Hematopoietic multipotent progenitor cell treated with erythropoietin and hydrocortisone succinate and interleukin-3 and kit ligand, for 15 days (in vitro differentiated cells): ENCODE results near the gene ITGB3BP.
"Not testable (repeated sequence)": the region's sequence is repeated elsewhere in the genome, so short reads cannot be mapped to it uniquely, and the experiment has no call there.

ENCODE experiments used
- DNase-seq: peaks from one replicate; pipeline ENCODE4 v3.0.0-alpha.2; 2015; ENCODE audit warnings: low spot score

Gene ITGB3BP, protein sequence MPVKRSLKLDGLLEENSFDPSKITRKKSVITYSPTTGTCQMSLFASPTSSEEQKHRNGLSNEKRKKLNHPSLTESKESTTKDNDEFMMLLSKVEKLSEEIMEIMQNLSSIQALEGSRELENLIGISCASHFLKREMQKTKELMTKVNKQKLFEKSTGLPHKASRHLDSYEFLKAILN

DNA sequence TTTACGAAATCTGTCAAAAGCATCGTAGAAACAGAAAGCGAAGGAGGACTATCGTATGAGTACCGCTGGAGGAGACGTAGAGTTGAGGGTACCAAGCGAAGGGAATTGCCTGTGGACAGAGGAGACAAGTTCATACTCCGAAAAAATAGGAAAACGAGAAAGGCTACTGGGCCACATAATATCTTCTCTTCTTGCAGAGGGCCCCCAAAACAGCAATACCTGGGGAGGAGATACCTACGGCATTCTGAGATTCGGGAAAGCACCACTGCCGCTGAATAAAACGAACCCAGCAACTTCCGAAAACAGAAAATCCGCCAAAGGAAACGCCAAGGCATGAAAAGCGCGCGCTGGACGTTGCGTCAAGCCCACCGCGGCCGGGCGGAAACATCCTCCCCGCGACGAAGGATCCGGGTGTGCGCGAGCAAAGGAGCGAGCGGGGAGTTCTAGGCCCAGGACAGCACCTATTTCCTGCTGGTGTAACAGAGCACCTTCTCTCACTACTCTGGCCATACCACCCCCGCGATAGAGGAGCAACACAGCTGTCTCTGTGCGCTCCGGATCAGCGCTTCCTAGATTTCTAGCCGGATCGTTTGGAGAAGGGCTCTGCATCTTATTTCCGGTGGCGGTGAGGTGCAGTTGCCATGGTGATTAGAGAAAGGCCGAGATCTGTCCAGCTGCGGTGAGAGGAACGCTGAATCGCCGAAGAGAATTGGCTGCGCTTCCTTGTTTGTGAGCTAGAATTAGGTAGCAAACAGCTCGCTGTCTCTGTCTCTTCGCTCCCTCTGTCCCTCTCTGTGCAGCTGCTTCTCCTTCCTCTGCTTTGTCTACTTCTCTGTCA lies at the start of gene ITGB3BP, which contains the start of gene EFCAB7:
Gene ITGB3BP (minus strand): TSS at position 335 of the 838 bp plus-strand sequence. CDS start 92 bp downstream, at position 243.
Gene EFCAB7 (plus strand): TSS at position 635 of the 838 bp plus-strand sequence. CDS start 2,048 bp downstream, outside the sequence.
- peak; percentile 80 for DNase-seq

DNA sequence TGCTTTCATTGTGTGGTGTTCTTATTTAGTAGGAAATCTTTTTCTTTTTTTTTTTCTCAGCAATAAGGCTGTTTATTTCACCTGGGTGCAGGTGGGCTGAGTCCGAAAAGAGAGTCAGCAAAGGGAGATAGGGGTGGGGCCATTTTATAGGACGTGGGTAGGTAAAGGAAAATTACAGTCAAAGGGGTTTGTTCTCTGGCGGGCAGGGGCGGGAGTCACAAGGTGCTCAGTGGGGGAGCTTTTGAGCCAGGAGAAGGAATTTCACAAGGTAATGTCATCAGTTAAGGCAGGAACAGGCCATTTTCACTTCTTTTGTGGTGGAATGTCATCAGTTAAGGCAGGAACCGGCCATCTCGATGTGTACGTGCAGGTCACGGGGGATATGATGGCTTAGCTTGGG lies 49.7 kb upstream of the ITGB3BP start:
- not testable (repeated sequence) for DNase-seq

DNA sequence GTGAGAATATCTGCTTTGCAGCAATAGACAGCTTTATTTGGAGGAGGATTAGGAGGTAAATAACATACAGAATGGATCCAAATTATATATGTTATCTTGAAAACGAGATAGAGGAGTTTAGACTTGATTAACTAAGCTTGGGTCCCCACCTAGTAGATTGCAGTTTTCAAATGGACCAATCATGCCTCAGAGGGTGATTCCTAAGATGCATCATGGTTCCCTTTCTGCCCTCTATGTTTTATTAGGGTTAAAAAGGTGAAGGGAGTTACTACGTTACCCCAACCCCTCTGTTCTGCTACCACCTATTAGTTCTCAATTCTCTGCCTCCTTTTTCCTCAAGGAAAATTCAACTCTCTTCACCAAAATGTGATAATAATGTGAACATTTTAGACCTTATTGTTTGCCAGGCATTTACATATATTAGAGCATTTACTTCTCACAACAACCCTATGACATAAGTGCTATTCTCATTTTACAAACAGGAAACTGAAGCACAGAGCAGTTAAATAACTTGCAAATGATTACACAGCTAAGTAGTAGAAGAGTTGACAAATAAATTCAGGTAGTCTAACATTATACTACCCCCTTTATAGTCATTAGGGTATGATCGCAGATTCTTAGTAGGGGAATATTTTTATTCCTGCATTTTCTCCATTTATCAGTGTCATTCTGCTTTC lies 46.8 kb upstream of the ITGB3BP start:
- no peak for DNase-seq

DNA sequence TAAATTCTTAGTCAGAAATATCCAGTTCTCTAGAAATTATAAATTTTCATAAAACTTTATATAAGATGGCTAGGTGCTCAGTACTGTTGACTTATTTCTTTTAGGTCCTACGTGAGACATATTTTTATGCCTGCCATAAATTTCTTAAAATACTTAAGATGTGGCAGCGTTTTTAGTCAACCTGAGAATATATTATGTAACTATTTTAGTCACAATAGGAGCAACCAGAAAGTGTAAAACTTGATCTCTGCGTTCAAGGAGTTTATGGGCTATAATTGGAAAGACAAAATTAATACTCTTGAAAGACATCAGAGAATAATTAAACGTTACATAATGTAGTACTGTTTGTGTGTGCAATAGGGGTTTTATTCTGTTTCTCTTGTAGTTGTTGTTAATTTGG lies 46.0 kb upstream of the ITGB3BP start:
- DNase-seq: no peak

DNA sequence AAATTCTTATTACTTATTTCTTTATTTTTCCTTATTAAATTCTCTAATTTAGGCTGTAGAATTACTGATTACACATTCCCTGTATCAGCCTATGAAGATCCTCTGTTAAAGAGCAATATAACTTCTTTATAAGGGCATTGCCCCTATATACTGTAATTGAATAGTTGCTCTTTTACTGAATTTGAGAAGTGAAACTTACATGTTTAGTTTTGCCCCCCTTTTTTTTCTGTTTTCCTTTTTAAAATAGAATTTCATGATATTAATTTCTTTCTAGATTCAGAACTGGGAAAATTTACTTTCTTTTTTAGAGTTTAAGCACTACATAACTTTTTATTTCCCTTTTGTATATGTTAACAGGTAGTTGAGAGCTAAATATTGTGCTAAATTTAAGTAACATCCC lies 40.7 kb upstream of the ITGB3BP start:
- DNase-seq: no peak

DNA sequence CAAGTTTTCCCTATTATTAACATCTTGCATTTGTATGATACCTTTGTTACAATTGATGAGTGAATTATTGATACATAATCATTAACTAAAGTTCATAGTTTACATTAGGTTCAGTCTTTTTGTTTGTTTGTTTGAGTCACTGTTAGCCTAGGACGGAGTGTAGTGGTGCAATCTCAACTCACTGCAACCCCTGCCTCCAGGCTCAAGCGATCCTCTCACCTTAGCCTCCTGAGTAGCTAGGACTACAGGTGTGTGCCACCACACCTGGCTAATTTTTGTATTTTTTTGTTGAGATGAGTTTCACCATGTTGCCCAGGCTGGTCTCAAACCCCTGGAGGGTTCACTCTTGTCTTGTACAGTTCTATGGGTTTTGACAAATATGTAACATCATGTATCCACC lies 36.3 kb upstream of the ITGB3BP start:
- no peak for DNase-seq

DNA sequence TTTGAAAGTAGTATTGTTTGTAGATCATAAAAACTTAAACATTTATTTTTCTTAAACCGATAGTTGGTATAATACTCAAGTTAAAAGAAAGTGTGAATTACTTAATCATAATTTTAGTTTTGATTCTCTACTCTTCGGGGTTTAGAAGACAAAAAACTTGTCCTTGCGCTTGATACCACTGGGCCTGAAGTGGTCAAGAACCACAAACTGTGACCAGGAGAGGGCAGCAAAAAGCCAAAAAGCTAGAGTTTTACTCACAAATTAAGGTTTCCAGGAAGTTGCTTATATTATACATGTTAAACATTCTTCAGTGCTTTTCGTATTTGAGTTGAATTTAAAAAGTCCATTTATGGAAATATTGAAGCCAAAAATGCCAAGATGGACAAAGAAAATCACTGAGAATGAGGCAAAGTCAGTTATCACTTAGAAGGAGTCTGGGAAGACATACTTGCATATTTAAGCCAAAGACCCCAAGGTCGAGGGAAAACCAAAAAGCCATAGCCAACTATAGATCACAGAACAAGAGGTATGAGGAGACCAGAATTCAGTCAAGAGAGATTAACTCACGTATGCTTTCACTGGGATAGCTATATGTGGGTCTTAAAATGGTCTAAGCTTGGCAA lies 34.5 kb upstream of the ITGB3BP start:
- DNase-seq: no peak

DNA sequence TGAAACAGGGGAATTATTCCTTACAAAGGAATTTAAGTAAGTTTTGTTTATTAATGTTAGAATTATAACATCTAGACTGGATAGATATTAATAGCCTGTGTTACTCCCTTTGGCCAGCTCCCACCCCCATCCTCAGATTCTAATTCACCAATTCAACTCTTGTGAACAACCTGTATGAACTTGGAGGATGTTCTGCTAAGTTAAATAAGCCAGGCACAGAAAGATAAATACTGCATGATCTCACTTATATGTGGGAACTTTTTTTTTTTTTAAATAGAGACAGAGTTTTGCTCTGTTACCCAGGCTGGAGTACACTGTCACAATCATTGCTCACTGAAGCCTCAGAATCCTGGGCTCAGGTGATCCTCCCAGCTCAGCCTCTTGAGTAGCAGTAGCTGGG lies 32.5 kb upstream of the ITGB3BP start:
- no peak for DNase-seq

DNA sequence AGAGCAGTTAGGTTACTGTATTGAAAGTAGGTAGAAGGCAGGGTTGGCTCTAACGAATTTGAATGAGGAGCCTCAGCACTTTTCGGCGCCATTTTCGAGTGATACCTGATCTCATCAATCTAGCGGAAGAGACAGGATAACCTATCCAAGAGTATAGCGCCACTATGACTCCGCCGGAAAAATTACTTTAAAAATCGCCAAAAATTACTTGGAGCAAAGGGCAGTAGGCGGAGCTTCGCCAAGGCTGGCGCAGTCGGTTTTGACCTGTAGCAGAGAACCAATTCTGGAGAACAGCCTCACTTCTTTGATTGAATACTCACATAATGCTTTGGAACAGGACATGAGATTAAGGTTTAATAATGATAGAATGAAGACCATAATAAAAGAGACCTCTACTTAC lies 25.9 kb upstream of the ITGB3BP start:
- DNase-seq: no peak

DNA sequence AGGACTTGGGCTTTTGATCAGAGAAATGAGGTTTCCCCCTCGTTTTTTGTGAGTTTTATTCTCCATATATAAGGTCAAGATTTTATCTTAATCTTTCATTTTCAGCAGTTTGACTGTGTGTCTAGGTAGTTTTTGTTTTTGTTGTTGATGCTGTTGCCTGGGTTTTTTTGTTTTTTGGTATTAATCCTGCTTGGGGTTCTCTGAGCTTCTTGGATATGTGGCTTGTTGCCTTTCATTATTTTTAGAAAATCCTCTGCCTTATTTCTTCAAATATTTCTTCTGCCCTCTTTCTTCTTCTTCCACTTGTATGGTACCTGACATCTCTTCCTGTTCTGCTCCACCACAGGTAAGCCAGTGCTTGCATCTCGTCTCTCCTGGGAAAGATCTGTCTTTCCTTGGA lies 25.3 kb upstream of the ITGB3BP start:
- DNase-seq: no peak

DNA sequence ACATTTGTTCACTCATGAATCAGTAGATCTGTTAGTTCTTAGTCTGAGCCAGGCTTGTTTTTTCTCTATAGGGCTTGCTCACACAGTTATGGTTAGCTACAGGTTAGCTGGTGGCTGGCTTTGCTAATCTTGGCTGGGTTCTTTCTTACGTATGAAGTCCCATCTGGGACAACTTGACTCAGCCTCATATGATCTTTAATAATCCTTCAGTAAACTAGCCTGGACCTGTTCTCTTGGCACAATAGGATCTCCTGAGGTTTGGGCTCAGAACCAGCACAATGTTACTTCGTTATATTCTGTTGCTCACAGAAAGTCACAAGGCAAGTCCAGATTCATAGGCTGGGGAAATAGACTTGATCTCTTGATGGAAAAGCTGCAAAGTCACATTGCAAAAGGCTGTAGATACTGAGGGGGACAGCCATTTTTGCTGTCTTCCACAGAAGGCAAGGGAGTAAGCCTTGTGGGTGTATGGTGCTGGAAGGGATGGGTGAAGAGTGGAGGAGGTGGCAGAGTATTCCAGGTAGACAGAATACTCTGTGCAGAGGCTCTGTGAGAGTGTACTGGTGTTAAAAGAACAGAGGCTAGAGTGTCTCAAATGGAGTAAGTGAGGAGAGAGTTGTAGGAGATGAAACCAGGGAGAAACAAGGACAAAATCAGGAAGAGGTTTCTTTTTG lies 24.7 kb upstream of the ITGB3BP start:
- no peak for DNase-seq

DNA sequence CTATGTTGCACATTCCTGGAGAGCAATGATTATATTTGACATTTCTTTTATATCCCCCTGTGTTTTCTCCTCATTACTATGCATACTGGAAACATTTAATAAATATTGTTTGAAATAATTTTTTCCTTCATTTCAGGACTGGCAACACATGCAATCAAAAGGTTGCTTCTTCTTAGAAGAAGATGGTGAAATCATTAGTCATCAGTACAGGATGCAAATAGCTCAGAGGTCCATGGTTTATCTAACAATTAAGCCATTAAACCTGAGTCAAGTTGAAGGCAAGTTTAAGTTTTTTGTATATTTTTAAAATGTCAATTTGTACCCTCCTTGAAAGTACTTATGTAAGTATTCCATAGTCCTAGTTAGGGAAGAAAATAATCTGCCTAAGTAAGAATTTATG lies 22.8 kb upstream of the ITGB3BP start:
- no peak for DNase-seq

DNA sequence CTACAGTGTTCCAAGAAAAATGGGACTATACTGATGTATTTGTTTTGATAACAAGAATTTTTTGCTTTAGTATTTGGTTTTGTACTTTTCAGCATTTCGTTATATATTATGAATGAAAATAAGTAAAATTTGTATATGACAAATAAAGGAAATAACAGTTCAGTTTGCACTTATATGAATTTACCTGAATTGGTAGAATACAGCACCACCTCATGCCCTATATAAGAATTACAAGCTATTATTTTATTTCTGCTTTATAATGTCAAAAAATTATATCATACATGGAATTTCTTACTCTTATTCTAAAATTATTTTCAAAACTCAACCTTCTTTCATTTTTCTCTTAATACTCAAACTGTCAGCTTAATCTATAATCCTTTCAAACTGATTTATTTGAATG lies 14.9 kb upstream of the ITGB3BP start:
- DNase-seq: peak; percentile 14

DNA sequence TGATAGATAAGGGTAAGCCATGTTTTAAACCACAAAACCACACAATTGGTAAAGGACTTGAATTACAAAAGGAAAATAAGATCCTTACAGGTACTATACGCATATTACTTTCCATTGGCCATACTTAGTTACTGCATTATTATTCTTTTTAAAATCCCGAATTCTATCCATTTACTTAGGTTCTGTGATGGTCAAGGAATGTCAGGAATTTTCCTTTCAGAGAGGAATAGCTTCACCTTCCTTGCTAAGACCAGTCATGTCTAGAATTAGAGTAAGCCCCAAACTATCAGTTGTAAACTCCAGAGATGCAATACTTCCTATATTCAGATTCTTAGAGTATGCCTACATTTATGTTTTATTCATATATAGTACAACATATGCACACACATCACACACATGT lies 14.0 kb upstream of the ITGB3BP start:
- no peak for DNase-seq

DNA sequence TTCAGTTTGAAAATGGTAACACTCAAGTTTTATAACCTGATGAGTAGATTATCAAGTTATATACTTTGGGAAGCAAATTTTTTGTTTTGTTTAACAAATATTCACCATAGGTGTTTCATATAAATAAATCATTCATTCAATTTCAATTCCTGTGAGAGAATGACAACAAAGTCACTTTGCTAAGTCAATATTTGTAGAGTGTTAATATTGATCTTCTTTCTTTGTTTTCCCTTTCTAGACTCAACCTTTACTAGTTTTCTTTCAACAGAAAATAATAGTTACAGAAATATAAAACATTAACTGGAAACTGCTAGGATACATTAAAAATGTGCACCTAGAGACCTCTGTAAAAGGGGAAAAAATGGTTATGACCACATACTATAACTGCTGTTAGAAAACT lies 11.4 kb upstream of the ITGB3BP start:
- no peak for DNase-seq

DNA sequence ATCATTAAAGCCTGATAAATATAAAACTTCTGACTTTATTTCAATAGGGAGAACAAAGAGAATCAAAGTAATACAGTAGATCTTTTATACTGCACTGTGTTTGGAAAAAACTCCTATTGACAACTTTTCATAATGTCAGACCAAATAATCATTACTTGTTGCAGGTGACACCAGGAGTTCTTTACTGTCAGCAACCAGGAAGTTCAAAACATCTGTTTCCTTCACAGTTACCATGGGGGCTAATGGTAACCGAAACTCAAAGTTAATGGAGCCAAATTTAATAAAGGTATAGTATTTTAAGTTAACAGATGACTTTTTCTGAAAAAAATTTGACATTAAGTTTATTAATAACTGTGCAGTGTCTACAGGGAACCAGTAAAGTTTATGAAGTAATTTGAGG lies 10.9 kb upstream of the ITGB3BP start:
- DNase-seq: no peak

DNA sequence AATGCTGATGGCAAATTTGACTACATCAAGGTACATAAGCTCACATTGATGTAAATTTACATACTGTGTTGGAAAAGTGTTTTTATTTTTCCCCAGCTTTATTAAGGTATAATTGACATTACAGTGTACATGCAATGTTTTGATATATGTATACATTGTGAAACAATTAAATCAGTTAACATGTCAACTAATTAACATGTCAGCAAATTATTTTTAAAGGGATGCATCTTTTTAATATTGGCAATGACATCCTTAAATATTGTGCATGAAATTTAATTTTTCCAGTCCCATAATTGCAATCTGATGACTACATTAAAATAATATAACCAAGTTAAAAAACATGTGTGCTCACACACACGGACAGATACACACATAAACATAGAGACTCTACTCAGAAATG lies 9.7 kb upstream of the ITGB3BP start:
- DNase-seq: no peak

DNA sequence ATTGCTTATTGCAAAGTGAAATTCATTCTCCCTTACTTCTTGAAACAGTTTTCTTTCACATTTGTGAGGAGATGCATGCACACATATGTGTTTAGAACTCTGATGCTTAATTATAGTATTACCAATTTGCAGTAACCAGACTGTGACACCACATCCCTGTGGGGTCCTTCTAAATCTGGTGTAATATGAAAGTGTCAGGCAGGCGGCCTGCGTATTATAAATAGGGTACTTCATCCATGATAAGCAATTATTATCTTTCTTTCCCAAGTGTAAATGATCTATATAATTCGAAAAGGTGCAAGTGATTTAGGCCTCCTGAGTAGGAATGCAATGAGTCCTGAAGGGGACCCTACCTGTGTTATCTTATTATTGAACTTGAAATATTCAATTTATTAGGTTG lies 1.2 kb upstream of the ITGB3BP start:
- no peak for DNase-seq

DNA sequence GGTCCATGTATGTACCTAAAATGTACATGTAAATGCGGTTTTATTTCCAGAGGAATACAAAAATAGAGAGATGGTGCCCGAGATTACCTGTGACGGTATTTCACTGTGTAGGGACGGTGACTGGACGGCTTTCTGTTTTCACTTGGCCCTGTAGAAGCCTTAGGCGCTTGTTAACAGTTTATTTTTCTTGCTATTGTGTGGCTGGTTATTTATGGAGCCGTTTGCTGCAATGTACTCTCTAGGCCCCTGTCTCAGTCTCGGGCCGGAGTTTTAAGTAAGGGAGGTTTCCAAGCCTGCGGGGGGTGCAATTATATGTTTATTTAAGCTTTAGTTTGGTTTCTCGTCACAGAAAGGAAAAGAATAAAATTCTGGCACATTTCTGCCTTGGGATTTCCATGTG lies 713 bp upstream of the ITGB3BP start:
- no peak for DNase-seq

DNA sequence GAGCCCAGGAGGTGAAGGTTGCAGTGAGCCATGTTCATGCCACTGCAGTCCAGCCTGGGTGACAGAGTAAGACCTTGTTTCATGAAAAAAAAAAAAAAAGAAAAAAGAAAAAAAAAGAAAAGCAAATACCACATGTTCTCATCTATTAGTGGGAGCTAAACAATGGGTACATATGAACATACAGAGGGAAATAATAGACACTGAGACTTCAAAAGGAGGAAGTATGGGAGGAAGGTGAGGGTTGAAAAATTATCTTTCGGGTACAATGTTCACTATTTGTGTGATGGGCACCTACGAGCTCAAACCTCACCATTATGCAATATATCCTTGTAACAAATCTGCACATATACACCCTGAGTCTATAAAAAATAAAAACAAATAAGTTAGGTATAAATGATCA lies 6.4 kb downstream of the ITGB3BP start:
- DNase-seq: no peak

DNA sequence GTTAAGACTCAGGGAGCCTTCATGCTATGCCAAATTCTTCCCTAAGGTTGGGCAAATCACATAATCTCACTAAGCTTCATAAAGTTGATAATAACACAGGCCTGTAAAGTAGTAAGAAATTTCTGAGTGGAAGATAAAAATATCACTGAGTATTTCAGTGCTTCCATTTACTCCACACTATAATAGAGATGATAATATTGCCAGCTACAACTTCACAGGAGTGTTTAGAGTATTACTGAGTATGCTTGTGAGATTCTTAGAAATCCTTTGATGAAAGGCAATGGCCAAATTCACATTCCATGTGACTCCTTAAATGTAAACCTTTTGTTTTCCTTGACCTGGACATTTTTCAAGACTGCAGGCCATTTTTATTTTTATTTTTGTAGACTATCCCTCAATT lies 10.4 kb downstream of the ITGB3BP start:
- DNase-seq: no peak

DNA sequence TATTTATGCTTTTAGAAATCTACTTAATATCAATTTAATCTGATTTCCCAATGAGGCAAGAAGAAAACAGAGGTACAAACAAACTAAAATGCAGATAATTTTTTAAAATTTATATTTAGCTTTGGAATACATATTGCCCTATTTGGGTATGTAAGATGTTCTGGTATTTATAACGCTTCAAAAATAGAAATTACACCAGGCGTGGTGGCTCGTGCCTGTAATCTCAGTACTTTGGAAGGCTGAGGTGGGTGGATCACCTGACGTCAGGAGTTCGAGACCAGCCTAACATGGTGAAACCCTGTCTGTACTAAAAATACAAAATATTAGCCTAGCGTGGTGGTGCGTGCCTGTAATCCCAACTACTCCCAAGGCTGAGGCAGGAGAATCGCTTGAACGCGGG lies 13.3 kb downstream of the ITGB3BP start:
- DNase-seq: no peak
